Occipital lobe (tissue), 2 donors: ENCODE data around the gene TUBGCP6. TPM values are rescaled to one million over a fixed set of nuclear protein-coding genes. Genes with fewer than 3 reads are reported as not detected.
A peak's percentile ranks its signal among the peaks of the same experiment; 100 is the strongest.

Experiments used
- DNase-seq: peaks from one replicate; lab custom pipeline; 2025; lab: John Stamatoyannopoulos, UW
- total RNA-seq: library from RNA; depleted of rRNA; stranded (reverse); fragments of >200 nt; gene quantifications from one replicate; pipeline ENCODE4 v1.2.3, GENCODE V29; 2014

Gene TUBGCP6
- total RNA-seq, 1 donor from 2014 or later = 34.0 TPM

DNA sequence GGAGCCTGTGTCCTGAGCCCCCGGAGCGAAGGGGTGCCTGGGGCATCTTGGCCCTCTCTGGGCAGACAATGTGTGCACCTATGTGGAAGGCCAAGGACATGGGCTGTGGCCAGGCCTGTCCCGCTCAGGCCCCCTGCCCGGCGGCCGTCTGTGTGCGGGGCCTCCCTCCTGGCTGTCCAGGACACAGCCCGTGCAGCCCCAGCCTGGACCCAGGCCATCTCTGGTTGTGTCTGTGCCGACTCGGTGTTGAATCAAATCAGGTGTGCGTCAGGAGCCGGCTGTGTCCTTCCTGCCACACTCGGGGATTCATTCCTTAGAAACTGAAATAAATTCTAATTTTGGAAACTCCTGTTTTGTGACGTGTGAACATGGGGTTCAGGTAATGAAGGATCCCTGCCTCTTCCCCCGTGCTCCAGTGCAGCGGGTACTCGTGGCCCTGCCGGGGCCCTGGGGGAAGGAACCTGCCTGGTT, 45.5 kb downstream of the TUBGCP6 start:
- DNase-seq = no peak

DNA sequence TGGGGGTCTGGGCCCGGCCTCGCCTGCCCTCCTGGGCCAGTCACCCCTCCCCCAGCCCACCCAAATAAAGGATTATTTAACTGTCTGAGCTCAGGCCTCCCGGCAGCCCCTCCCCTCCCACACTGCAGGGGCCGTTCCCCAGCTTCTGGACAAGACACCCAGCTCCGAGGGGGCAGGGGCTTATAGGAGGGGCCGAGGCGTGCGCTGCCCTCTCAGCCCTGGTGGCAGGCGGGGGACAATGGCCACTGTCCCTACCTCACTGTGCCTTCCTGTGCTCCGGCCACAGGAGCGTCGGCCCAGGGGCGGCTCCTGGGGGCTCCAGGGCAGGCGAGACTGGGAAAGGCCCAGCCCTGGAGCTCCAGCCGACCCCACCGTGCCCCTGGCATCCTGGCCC, 46.2 kb downstream of the TUBGCP6 start:
- no peak for DNase-seq

DNA sequence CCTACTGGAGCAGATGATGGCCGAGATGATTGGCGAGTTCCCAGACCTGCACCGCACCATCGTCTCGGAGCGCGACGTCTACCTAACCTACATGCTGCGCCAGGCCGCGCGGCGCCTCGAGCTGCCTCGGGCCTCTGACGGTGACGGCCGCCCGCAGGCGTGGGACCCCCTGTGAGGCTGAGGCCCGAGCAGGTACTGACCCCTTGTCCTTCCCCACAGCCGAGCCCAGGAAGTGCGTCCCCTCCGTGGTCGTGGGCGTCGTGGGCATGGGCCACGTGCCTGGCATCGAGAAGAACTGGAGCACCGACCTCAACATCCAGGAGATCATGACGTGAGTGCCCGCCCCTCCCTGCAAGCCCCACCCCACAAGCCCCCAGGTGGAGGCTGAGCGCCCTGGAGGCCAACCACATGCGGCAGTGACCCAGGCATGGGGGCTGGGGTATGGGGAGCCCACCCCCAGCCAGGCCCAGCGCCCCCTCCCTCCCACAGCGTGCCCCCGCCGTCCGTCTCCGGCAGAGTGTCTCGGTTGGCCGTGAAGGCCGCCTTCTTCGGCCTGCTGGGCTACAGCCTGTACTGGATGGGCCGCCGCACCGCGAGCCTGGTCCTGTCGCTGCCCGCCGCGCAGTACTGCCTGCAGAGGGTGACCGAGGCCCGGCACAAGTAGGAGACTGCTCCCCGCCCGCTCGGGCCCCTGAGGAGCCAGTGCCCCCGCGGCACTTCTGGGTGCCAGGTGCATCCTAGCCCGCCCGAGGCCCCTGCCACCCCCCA, 46.8 kb downstream of the TUBGCP6 start:
- no peak for DNase-seq

DNA sequence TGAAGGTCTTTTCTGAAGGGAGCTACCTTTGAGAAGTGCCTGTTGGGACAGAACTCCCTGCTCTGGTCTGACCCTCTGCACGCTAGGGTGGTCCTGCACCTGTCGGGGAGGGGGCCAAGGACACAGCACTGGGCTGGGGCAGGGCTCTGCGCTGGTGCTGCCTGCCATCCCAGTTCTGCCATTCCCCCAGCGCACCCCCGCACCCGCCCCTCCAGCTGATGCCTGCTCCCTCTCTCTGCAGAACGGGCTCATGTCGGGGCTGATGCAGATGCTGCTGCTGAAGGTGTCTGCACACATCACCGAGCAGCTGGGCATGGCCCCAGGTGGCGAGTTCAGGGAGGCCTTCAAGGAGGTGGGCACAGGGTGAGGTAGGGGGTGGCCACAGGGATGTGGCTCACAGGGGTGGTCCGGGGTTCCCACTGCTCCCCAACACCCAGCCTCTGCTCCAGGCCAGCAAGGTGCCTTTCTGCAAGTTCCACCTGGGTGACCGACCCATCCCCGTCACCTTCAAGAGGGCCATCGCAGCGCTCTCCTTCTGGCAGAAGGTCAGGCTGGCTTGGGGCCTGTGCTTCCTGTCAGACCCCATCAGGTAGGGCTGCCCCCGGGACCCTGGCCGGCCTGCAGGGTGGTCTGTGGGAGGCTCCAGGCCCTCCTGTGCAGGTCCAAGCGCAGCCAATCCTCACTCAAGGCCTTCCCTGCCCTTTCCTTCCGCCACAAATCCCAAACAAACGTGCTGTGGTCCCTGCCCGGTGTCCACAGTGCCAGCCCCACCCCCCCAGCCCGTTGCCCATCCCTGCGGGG, 47.6 kb downstream of the TUBGCP6 start:
- DNase-seq = no peak

DNA sequence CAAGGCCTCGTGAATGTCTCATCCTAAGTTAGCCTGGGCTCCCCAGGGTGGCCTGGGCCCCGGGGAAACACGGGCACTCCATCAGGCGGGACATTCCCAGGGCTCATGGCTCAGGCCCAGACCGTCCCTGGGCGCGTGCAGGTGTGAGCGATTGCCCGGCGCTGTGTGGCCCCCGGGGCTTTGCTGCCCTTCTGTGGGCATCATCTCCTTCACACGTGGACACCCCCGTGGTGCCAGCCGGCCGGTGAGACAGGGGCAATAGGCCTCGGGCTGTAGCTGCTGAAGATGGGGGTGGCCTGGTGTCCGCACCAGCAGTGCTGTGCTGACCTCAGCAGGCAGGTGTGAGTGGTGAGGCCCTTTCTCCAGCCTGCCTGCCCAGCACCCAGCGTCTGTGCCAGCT, 48.6 kb downstream of the TUBGCP6 start:
- DNase-seq = no peak

DNA sequence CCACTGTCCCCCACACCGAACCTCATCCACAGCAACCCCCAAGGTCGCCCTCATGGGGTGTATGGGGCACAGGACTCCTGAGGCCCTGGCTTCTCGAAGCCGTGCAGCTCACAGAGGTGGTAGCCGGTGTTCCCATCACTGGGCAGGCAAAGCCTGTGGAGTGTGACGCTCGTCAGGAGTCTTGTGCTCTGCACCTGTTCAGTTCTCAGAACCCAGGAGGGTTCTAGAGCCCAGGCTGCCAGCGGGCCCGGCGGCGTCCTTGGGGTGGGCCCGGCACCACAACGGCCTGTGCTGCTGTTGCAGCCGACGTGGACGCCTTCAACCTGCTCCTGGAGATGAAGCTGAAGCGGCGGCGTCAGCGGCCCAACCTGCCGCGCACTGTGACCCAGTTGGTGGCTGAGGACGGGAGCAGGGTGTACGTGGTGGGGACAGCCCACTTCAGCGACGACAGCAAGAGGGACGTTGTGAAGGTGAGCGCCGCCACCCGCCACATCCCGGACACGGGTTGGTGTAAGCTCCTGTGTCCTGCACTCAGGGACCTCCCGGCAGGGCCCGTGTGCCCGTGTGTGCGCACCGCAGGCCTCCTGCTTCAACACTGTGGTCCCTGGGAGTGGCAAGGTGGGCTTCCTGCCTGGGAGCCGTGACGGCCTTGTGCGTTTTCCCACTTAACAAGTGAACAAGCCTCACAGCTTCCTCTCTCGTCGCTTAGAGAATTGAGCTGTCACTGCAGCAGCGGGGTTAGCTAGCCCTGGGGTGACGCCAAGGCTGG, 50.6 kb downstream of the TUBGCP6 start:
- DNase-seq = no peak

DNA sequence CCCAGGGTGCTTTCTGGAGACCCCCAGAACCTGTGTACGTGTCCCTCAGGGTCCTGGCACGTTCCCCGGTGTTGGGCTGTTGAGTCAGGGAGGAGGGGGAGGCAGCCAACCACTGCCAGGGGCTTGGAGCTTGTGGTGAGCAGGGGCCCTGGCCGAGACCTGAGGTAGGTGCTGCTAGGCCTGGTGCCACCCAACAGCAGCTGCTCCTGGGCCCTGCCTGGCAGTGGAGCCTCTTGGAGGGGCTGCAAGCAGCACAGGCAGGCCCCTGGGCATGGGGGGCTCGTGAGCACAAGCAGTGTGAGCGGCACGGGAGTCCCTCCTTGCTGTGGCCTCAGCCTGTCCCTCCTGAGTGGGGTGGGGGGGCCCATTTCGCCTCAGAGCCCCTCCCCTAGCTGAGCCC, 51.2 kb downstream of the TUBGCP6 start:
- DNase-seq = no peak

DNA sequence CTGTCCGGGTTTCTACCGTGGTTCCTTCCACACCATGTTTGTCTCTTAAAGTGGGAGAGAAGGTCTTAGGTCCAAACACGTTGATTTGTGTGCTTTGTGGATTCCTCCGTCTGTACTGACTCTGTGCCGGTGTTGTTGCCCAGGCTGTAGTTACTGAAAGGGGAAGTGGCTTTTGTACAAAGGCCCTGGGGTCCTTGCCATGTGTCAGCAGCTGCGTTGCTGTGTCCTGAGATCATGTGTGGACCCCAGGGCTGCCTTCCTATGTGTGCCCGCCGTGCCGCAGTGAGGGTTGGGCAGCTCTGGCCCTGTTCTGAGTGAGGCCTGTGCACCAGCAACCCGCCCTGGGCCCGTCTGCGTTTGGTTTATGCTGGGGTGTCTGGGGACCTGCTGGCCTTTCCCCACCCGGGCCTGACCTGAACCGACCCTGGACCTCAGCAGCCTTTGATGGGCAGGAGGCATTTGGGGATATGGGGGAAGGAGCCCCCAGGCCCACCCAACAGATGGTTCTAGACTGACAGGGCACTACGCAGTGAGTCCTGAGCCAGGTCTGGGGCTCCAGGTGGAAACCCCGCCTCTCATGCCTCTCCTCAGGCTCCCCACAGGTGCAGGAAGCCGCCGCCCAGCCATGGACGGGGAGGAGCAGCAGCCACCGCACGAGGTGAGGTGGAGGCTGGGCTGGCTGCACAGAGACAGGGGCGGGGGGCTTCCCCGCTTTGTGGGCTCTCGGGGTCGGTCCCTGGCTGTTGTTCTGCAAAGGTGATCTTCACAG, 52.2 kb downstream of the TUBGCP6 start:
- no peak for DNase-seq

DNA sequence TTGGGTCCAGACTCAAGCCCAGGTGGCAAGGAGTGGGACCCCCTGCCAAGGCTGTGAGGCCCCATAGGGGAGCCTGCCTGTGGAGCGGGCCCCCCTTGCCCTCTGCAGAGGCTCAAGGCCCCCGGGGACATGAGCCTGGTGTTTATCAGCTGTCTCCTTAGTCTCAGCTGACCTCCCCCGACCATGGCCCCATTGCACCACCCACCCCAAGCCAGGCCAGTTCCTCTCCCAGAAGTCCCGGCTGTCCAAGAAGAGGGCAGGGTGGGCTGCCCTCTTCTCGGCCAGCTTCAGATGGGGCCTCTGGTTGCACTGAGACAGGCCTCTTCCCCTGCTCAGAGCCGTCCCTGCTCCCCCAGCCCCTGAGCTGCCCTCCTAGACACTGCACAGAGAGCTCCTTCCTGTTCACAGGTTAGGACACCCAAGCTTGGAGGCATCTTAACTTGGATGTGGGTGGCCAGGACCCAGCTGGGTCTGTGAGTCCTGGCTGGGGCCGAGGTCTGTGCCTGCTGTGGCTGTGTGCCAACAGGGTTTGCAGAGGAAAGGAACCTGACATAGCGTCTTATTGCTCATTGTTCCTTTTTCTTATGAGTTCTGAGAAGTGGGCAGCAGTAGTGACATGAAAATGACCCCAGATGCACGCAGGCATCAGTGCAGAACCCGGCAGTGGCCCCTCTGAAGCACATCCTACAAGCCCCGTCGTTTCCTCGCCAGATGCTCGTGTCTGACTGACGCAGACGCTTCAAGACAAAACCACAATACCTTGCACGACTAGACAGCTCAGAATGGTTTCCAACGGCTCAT, 53.7 kb downstream of the TUBGCP6 start:
- no peak for DNase-seq

DNA sequence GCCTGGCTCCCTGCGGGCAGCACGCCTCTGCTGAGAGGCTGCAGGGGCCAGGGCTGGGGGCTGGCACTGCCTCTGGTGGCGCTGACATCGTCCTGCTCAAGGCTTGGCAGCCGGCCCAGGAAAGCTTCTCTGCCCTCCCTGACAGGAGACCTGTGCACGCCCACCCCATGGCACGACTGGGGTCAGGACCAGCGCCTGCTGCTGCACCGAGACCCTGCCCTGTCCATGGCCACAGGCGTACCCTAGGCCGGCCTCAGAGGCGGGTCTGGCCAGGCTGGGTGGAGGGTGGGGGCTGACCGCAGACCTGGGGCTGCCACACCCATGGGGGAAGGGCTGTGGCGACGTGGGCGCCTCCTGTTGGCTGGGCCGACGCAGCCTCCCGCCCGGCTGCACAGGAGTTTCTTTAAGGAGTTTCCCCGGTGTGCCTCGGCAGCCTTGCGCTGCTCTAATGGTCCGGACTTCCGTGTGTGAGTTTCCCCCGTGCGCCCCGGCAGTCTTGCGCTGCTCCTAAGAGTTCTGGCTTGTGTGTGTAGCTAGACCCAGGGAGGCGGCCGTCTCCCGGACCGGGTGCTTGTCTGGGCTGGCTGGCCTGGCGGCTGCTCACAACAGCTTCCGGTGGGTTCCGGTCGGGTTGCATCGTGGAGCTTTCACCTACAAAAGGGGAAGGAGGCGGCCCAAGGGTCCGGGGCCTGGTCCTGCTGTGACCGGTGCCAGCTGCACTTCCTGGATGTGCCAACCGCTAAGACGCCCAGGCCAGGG, 54.5 kb downstream of the TUBGCP6 start:
- DNase-seq = no peak

DNA sequence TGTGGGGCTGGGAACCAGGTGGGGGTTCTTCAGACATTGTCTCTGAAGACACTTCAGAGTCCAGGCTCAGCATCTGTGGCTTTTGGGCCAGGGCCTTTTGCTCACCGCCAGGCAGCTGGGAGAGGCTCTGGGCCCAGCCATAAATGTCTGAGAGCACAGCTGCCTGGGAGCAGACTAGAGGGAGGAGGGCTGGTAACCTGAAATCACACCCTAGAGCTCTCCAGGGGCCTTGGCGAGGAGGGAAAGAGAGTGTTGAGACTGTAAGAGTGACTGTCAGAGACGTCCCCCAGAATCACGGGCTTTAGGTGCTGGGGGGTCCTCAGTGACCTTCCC, 55.0 kb downstream of the TUBGCP6 start:
- DNase-seq = no peak

DNA sequence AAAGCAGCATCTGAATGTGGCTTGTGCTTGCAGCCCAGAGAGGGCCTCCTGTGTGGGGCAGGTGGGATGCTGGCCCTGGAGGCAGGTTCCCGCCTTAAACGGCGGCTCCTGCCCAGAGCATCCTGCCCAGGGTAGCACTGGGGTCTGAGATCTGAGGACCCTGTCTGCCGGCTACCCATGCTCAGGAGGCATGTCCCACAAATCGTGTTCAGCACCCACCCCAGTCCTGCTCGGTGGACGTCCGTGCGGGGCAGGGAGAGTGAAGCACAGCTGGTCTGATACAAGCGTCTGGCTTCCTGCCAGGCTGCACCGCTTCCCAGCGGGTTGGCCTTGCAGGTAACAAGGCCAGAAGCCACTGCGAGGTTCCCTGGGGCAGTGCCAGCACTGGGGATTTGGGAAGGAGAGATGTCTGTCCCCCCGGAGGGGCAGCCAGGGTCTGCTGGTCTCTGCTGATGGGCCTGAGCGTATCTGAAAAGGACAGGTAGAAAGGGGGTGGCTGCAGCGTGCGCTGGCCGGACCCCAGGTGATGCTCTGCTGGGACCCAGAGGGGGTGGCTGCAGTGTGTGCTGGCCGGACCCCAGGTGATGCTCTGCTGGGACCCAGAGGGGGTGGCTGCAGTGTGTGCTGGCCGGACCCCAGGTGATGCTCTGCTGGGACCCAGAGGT, 55.5 kb downstream of the TUBGCP6 start:
- DNase-seq = no peak

DNA sequence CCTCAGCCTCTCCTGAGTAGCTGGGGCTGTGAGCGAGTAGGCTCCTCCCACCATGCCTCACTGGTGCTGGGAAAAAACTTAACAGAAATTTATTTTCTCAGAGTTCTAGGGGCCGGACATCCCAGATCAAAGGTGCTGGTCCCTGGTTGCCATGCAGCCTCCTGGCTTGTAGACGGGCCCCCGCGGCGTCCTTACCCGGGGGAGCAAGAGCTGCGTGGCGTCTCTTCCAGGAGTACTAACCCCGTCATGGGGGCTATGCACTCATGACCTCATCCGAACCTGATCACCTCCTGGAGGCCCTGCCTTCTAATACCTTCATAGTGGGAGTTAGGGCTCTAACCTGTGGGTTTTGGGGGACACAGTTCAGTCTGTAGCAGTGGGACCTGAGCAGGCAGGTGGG, 56.5 kb downstream of the TUBGCP6 start:
- no peak for DNase-seq

DNA sequence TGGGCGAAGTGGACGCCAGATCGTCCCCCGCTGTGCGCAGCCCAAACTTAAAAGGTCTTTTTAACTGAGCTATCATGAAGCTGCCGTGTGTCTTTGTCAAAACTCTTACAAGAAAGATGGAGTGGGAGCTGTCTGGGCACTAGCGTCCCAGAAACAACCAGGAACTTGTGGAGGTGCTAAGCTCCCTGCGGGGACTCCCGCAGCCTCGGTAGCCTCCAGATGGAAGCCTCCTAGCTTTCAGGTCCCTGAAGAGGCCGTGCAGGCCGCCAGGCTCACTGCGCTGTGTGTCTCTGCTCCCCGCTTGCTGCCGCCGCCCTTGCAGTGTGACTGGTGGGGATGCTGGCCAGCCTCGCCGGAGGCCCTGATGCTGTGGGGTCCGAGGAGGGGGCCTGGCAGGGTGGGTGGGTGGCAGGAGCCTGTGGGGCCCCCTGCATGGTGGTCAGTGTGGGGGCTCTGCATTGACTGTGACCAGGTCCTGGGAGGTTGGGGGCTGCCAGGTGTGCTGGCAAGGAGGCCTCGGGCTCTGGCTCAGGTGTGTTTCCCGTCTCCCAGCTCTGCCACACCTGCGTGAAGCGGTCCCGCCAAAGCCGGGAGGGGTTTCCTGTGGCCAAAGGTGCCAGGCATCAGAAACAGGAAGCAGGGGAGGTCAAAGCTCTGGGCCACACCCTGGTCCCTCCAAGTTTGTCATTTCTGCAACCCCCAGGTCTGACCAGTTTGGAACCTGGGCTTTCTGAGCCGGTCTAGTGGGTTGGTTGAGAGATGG, 57.9 kb downstream of the TUBGCP6 start:
- DNase-seq = no peak

DNA sequence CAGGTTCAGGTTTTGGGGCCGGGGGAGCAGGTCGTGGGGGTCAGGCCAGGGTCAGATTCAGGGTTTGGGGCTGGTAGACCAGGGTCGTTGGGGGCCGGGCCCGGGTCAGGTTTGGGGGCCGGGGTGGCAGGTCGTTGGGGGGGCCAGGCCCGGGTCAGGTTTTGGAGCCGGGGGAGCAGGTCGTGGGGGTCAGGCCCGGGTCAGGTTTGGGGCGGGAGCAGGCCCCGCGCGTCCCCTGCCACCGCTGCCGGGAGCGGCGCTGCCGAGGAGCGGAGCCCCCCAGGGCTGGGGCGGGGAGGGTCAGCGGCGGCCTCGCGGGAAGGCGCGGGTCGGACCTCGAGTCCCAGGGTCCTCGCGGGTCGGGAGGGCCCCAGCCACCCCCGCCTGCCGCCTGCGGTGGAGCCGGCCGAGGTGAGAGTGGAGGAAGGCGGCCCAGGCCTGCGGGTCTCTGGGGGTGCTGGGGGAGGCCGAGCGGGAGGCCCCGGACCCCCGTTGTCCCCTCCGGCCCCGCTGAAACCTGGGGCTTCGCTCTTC, 58.6 kb downstream of the TUBGCP6 start:
- no peak for DNase-seq

DNA sequence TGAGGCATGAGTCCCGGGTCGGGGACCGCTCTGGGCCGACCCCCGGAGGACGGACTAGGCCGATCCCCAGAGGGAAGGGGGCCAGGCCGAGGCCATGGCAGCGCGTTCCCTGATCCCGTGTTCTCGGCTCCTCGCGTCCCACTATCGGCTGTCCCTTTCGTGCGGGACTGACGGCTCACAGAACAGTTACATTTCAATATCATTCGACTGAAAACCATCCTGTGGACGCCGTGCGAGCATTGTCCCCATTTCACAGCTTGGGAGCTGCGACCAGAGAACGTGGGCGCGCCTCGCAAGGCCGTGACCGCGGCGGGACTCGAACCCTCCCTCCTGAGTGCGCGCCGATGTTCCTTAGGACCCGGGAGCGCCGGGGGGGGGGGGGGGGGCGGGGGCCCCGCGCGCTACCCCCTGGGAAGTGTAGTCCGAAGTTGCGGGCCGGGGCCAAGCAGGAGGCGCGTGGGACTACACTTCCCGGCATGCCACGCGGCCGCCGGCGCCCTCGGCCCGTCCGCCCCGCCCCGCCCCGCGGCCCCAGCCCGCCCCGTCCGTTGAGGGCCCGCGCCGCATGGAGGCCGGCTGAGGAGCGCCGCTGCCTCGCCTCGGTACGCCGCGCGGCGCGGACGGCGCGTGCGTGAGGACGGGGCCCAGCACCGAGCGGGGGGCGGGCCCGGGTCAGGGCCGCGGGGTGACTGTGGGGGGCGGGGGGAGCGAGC, 59.3 kb downstream of the TUBGCP6 start, which contains the start of gene TRABD:
Gene TRABD, plus strand, starts transcription at position 539 of the 713 bp plus-strand sequence. CDS start 7,148 bp downstream, outside the sequence.
- peak; percentile 88 for DNase-seq

DNA sequence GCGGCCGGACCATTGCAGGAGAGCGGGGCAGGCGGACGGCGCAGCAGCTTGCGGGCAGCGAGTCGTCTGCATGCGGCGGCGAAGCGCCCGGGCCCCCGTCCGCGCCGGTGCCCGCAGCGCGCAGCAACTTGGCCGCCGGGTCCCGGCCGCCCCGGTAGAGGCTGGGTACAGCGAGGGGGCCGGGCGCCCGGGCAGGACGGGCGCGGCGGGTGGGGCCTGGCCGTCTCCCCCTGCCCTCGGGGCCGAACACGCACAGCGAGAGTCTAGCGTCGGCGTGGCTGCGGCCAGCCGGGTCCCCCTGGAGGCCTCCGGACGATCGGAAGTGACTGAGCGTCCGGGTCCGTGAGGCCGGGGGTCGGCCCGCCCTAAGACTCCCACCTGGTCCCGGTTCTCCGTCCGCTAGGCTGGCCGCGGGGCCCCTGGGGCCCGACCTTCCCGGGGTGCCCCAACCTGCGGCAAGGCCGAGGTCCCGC, 59.9 kb downstream of the TUBGCP6 start:
- no peak for DNase-seq
